Mucosa of gallbladder (tissue), 1 donor: ENCODE data around the gene SUSD3. TPM values are rescaled to one million over a fixed set of nuclear protein-coding genes. Genes with fewer than 3 reads are reported as not detected.
"Not testable (repeated sequence)": the region's sequence is repeated elsewhere in the genome, so short reads cannot be mapped to it uniquely, and the experiment has no call there.

Experiments used
- DNase-seq: peaks from one replicate; pipeline ENCODE4 v3.0.0-alpha.2; 2020; ENCODE audit warnings: low spot score
- total RNA-seq: library from RNA; stranded (reverse); gene quantifications from one replicate; pipeline ENCODE4 v1.2.1, GENCODE V29; 2021
- donor health status: DM: no; HTN: no; CAD: no.

Gene SUSD3
- total RNA-seq, 1 donor from 2014 or later: 5.0 TPM

DNA sequence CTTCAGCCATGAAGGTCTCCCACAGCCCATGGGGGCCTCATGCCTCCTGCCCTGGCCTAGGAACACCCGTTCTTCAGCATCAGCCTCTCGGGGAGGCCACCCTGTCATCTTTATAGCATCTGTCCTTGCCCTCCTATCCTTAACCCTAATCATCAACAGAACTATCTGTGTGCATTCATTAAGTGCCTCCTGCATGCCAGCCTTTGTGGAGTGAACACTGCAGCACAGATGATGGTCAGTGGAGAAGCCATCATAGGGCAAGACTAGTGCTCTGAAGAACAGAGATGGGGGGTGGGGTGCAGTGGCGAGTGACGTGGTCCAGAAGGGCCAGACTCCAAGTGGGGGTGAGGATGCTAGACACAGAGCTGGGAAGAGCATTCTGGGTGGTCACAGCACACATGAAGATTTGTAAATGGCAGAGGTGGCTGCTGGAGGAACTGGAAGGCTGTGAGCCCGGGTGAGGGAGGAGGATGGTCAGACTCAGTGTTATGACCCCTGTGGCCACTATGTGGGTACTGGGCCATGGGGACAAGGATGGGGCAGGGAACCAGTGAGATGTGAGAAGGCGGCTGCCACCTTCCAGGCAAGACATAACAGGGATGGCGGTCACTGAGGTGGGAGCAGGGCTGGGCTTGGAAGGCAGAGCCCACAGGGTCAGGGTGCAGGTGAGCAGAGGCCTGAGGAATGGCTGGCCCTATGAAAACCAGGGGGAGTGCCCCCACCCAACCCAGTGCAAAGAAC is 33.9 kb downstream of the SUSD3 start:
- DNase-seq: no peak

DNA sequence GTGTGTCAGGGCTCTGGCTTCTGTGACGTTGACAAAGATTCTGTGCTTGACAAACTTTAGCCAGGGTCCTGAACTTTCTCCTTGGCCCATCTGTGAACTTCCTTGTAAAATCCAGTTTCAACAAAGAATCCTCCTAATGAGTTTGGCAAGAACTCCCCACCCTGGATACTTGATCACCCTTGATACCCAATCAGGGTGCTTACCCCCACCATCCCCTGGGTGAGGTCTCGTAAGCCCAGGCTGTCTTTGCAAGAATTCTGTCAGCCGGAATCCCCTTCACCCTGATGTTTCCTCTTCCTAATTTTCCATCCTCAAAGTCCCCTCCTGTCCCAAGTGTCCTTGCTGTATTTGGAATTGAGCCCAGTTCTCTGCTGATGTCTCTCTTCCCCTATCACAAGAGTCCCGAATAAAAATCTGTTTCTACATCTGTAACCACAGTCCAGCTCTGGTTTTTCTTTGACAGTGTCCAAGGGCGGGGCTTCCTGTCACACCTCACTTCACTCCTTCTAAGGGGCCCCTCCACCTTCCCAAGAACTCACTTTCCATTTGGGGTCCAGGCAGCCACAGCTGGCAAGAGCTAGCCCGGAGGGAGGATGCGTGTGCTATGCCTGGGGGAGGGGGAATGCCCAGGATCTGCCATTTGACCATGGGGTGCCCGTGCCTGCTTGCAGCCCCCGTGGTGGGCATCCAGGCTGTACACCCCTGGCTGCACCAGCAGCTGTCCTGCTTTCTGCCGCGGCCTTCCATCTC is 34.8 kb downstream of the SUSD3 start:
- no peak for DNase-seq

DNA sequence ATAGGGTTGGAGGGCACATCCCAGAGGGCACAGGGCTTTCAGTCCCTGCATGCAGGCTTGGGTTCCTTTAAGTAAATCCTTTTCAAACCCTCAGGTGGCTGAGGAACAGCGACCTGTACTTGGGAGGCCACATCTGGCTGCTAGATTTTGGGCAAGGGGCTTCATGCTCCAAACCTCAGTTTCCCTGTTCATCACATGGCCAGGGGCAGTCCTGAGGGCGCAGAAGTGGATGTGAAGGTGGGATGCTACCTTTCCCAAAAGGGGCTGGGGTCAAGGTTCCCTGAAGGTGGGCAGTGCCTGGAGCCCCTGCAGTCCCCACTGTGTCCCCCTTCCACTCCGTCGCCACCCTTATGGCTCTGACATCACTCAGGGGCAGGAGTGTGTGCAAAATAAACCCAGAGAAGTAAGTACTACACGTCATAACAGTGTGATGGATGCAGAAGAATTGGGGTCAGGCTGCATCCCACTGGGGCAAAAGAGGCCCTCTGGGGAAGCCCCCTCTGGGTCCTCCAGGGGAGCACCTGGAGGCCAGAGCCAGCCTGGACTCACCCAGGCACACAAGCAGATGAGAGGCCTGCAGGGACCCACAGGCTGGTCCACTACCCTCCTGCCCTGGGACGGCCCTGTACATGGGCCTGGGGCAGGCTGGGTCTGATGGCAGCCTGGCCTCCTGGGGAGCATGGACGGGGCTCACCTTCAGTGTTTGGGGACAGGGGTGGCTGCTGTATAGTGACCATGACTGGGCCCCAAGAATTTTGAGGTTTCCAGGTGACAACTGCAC is 35.6 kb downstream of the SUSD3 start:
- DNase-seq: no peak

- peak; percentile 60 for DNase-seq
Measured at GRCh38 chr9:93094658-93095204, 36.2 kb downstream of the SUSD3 start.

GRCh38 chr9:93095205-93096130 is 37.0 kb downstream of the SUSD3 start:
- peak; percentile 100 for DNase-seq

DNA sequence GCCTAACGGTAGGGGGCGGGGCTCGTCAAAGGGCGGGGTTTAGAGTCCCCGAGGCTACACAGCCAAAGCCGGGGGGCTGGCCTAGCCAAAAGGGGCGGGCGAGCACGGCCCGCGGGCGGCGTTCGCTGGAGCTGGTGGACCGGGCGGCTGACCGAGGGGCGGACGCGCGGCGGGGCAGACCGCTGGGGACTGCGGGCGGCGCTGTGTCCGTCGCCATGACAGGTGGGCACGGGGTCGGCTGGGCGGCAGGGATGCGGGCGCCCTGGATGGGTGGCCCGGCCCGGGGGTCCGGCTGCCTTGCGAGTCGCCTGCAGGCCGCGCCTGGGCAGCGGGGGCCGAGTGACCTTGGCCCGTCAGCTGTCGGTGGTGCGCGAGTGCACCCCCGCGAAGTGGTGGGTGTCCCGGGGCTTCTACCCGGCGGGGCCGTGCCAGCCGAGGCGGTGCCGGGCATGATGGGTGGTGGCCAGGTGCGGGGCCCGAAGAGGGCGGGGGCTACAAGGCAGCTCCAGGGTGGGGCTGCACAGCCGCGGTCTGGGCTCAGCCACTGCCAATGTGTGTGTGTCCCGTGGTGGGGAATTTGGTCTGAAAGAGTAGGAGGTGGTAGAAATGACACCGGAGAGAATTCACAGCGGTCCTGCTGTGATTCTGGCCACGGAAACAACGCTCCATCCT is 37.8 kb downstream of the SUSD3 start, which contains the start of gene CARD19:
Gene CARD19, plus strand, starts transcription at position 87 of the 672 bp plus-strand sequence. Its CDS starts 129 bp downstream, at position 216.
- peak; percentile 53 for DNase-seq

GRCh38 chr9:93096811-93097382 is 38.4 kb downstream of the SUSD3 start:
- DNase-seq: no peak

GRCh38 chr9:93097511-93098201 is 39.2 kb downstream of the SUSD3 start:
- DNase-seq: no peak

- DNase-seq: peak; percentile 88
Measured at GRCh38 chr9:93098236-93098946, 39.9 kb downstream of the SUSD3 start.

- no peak for DNase-seq
Measured at GRCh38 chr9:93099551-93100275, 41.2 kb downstream of the SUSD3 start.

- DNase-seq: no peak
Measured at GRCh38 chr9:93100276-93100636, 41.8 kb downstream of the SUSD3 start.

- DNase-seq: not testable (repeated sequence)
Measured at GRCh38 chr9:93101086-93101485, 42.6 kb downstream of the SUSD3 start.

GRCh38 chr9:93105620-93106019 is 47.1 kb downstream of the SUSD3 start:
- DNase-seq: no peak

DNA sequence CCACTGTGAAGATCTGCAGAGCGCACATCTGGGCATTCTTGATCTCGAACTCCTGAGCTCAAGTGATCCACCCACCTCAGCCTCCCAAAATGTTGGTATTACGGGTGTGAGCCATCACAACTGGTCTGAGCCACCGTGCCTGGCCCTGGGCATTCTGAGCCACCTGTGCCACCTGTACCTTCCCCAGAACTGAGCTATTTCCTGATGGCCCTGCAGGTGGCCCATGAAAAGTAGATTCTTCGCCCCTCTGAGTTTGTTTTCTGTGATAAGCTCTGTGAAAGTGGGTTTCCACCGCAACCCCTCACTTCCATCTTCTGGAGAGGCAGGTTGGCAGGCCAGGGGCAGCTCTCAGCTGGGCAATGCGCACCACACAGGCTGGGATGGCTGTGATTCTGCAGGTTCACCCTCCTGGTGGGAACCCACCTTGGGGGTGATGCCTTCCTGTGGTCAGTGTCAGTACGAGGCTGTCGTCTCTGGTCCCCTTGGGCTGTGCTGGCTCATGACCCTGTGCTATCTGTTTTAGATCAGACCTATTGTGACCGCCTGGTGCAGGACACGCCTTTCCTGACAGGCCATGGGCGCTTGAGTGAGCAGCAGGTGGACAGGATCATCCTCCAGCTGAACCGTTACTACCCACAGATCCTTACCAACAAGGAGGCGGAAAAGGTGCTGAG is 48.8 kb downstream of the SUSD3 start:
- no peak for DNase-seq

GRCh38 chr9:93107825-93108161 is 49.3 kb downstream of the SUSD3 start:
- no peak for DNase-seq

DNA sequence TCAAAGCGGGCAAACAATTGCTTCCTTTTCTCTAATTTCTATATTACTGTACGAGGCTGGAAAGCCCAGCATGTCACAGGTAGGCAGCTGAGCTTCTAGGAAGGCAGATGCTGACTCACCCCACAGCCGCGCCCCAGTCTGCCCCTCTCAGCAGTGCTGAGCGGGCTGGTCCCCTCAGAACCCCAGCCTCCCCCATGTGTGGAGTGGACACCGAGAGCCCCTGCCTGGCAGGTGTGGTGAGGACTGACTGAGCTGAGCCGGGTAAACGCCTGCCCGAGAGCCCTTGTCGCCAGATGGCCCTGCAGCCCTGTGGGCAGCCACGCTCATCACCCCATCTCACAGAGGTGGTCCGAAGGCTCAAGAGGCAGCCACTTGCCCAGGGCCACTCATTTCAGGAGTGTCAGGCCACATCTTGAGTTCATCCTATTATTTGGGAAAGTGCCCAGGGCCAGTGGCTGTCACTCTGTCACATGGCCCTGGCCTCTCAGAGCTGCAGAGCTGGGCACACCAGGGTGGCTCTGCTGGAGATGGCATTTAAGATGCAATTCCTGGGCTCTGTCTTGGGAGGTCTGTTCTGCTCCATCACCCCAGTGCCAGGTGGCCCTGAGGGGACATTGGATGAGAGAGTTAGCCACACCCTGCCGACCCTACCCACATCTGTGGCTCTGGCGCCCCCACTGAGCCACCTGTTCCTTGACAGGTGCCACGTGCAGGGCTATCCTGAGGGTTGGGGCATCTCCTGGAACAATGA is 50.0 kb downstream of the SUSD3 start:
- DNase-seq: no peak

DNA sequence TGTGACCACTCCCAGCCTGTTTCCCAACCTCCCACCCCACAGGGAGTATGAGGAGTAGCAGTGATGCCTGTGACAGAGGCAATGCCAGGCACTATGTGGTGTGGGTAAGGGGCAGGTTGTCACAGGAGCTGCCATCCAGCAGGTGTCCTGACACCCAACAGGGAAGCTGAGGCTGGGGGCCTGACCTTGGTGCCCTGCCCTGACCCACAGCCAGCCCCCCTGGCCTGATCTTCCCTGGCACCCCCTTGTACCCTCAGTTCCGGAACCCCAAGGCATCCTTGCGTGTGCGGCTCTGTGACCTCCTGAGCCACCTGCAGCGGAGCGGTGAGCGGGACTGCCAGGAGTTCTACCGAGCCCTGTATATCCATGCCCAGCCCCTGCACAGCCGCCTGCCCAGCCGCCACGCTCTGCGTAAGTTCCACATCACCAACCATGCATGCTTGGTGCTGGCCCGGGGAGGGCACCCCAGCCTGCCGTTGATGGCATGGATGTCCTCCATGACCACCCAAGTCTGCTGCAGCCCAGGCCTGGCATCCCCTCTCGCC is 51.9 kb downstream of the SUSD3 start:
- DNase-seq: no peak
